H1 (cell line): ENCODE results near the gene FUT4.
"Not testable (repeated sequence)": the region's sequence is repeated elsewhere in the genome, so short reads cannot be mapped to it uniquely, and the experiment has no call there.

Source experiments
- ASH2L ChIP-seq: fragments of 200-600, 300-600 bp; sonication (generic); IDR thresholded peaks from one replicate; pipeline ENCODE4 v1.7.1; 2017; ENCODE audit warnings: low read length
- BACH1 ChIP-seq: IDR thresholded peaks from 2 replicates; pipeline ENCODE4 v1.6.1; 2012; ENCODE audit warnings: low read length, improper control_type of control experiment
- CBX8 ChIP-seq: fragments of 300-800, 300-1000 bp; sonication (generic); IDR thresholded peaks from 2 replicates; pipeline ENCODE4 v1.7.1; 2016; ENCODE audit warnings: low read depth, low read length, borderline replicate concordance
- CEBPB ChIP-seq: IDR thresholded peaks from 2 replicates; pipeline ENCODE4 v1.6.1; 2012; ENCODE audit warnings: low read depth, low read length
- CHD1 ChIP-seq: IDR thresholded peaks from 2 replicates; pipeline ENCODE4 v1.6.1; 2012; ENCODE audit warnings: low read depth, low read length, improper control_type of control experiment
- CTCF ChIP-seq, 3 experiments: IDR thresholded peaks; 1 replicate in 2 of 3; 2 replicates in 1 of 3; pipeline versions ENCODE4 v1.5.1 to v1.6.1; 2011; ENCODE audit warnings: low read length in 3 of 3, mild to moderate bottlenecking in 3 of 3, inconsistent platforms in 2 of 3, low read depth in 1 of 3, moderate library complexity in 1 of 3; ENCODE audit not compliant: insufficient read depth in 1 of 3; ENCODE audit errors: control extremely low read depth in 1 of 3
- EGR1 ChIP-seq: IDR thresholded peaks from 2 replicates; pipeline ENCODE4 v1.6.1; 2011; ENCODE audit warnings: low read depth, low read length, borderline replicate concordance
- EP300 ChIP-seq, 2 experiments: IDR thresholded peaks; 1 replicate in 1 of 2; 2 replicates in 1 of 2; pipeline ENCODE4 v1.6.1; 2011 to 2012; ENCODE audit warnings: low read depth in 2 of 2, low read length in 2 of 2, mild to moderate bottlenecking in 2 of 2, borderline replicate concordance in 1 of 2, inconsistent platforms in 1 of 2, moderate library complexity in 1 of 2
- EZH2 ChIP-seq: fragments of 200-600 bp; sonication (generic); IDR thresholded peaks from 2 replicates; pipeline ENCODE4 v1.7.1; 2012; ENCODE audit warnings: low read depth, mild to moderate bottlenecking, moderate library complexity, low read length, inconsistent platforms; ENCODE audit not compliant: severe bottlenecking
- POLR2A ChIP-seq, 2 experiments: IDR thresholded peaks; 1 replicate in 1 of 2; 2 replicates in 1 of 2; pipeline ENCODE4 v1.6.1; 2011; ENCODE audit warnings: low read depth in 2 of 2, low read length in 2 of 2, mild to moderate bottlenecking in 2 of 2; ENCODE audit errors: control extremely low read depth in 1 of 2
- SIX5 ChIP-seq: IDR thresholded peaks from 2 replicates; pipeline ENCODE4 v1.6.1; 2011; ENCODE audit warnings: mild to moderate bottlenecking, low read depth, low read length
- TAF1 ChIP-seq: IDR thresholded peaks from 2 replicates; pipeline ENCODE4 v1.6.1; 2011; ENCODE audit warnings: mild to moderate bottlenecking, low read depth, low read length
- ZNF274 ChIP-seq: IDR thresholded peaks from 2 replicates; pipeline ENCODE4 v1.7.0; 2012; ENCODE audit warnings: low read length, borderline replicate concordance; ENCODE audit errors: extremely low read depth

DNA sequence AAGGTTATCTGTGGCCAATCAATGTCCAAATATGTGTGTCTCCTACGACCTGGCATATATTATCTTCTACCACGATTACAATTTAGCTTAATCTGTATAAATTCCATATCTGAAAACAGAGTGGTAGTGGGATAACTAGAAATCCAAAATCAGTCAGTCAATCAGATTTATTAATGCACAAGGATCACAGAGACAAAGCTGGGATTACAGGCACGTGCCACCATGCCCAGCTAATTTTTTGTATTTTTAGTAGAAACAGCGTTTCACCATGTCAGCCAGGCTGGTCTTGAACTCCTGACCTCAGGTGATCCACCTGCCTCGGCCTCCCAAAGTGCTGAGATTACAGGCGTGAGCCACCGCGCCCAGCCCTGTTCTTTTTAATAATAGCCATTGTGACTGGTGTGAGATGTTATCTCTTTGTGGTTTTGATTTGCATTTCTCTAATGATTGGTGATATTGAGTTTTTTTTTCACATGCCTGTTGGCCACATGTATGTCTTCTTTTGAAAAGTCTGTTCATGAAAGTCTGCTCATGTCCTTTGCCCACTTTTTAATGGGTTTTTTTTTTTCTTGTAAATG, 12.1 kb downstream of the FUT4 start:
- TF ChIP-seq SIX5; EGR1; ZNF274; TAF1; CEBPB; ASH2L; CTCF (IDR thresholded peaks at IDR 0.05; ENCODE audit: control extremely low read depth in 1 of 3, insufficient read depth in 1 of 3, low read depth in 1 of 3, low read length in 3 of 3); EP300 (IDR thresholded peaks at IDR 0.05; ENCODE audit: borderline replicate concordance in 1 of 2, low read depth in 2 of 2, low read length in 2 of 2); CHD1; EZH2; POLR2A (IDR thresholded peaks at IDR 0.05; ENCODE audit: control extremely low read depth in 1 of 2, low read depth in 2 of 2, low read length in 2 of 2); CBX8; BACH1: not testable (repeated sequence)
